D721Med (cell line): ENCODE measurements around the gene NDE1.
"Not testable (repeated sequence)": the region's sequence is repeated elsewhere in the genome, so short reads cannot be mapped to it uniquely, and the experiment has no call there.

Experiments
- DNase-seq: peaks from one replicate; pipeline ENCODE4 v3.0.0; 2011; ENCODE audit warnings: low spot score; ENCODE audit not compliant: insufficient read length
- FAIRE-seq: peaks from 2 replicates; lab custom pipeline; 2011; peaks lifted over from hg19 to GRCh38; lab: Jason Lieb, UNC
- TF ChIP-seq, protein P1 (sequence below): IDR thresholded peaks from 2 replicates; pipeline ENCODE4 v1.5.1; 2012; ENCODE audit warnings: mild to moderate bottlenecking, control low read depth; ENCODE audit not compliant: insufficient read depth; ENCODE audit errors: missing control alignments

The NDE1 gene

GRCh38 chr16:15671530-15672117 is 21.6 kb downstream of the NDE1 start:
- FAIRE-seq (no peak), DNase-seq (no peak)
- TF ChIP-seq, protein P1, sequence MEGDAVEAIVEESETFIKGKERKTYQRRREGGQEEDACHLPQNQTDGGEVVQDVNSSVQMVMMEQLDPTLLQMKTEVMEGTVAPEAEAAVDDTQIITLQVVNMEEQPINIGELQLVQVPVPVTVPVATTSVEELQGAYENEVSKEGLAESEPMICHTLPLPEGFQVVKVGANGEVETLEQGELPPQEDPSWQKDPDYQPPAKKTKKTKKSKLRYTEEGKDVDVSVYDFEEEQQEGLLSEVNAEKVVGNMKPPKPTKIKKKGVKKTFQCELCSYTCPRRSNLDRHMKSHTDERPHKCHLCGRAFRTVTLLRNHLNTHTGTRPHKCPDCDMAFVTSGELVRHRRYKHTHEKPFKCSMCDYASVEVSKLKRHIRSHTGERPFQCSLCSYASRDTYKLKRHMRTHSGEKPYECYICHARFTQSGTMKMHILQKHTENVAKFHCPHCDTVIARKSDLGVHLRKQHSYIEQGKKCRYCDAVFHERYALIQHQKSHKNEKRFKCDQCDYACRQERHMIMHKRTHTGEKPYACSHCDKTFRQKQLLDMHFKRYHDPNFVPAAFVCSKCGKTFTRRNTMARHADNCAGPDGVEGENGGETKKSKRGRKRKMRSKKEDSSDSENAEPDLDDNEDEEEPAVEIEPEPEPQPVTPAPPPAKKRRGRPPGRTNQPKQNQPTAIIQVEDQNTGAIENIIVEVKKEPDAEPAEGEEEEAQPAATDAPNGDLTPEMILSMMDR: no peak

- not testable (repeated sequence) for DNase-seq
Measured at GRCh38 chr16:15672127-15672513, 22.1 kb downstream of the NDE1 start.

GRCh38 chr16:15672514-15673167 is 22.6 kb downstream of the NDE1 start:
- TF ChIP-seq, protein P1: no peak
- FAIRE-seq (no peak), DNase-seq (no peak)

More at GRCh38 chr16:15672127-15672513, 22.1 kb downstream of the NDE1 start:
- not testable (repeated sequence) for FAIRE-seq

GRCh38 chr16:15674571-15674970 is 24.5 kb downstream of the NDE1 start:
- DNase-seq (no peak), FAIRE-seq (no peak)
- TF ChIP-seq, protein P1: no peak

DNA sequence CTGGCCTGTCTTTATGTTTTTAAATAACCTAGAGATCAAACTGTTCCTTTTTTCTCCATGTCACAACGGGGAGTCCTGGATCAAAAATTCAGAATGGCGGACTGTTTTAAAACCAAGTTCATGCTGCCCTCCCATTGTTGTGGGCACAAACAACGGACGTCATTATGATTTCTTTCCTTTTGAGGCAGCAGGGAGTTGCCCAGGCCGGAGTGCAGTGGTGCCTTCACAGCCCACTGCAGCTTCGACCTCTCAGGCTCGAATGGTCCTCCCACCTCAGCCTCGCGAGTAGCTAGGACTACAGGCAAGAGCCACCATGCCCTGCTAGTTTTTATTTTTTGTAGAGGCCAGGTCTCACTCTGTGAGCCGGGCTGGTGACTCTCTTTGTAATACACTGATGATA is 26.5 kb downstream of the NDE1 start:
- DNase-seq: no peak
- TF ChIP-seq, protein P1: no peak
- no peak for FAIRE-seq

DNA sequence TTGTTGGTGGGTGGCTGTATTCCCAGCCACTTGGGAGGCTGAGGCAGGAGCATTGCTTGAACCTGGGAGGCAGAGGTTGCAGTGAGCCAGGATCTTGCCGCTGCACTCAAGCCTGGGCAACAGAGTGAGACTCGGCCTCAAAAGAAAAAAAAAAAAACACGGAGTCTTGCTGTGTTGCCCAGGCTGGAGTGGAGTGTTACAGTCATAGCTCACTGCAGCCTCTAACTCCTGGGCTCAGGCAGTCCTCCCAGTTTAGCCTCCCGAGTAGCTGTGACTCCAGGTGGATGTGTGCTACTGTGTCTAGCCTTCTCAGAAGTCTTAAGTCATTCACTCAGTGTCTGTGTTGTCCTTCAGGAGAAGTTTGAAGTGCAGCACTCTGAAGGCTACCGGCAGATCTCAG is 27.4 kb downstream of the NDE1 start:
- no peak for DNase-seq
- no peak for FAIRE-seq
- TF ChIP-seq, protein P1: no peak

GRCh38 chr16:15682105-15682570 is 32.1 kb downstream of the NDE1 start:
- TF ChIP-seq, protein P1: no peak
- no peak for FAIRE-seq
- no peak for DNase-seq
